HG02938 (cell line): ENCODE data around the gene BANF2.

Source experiments
- ATAC-seq: cut with Tn5 transposase; IDR thresholded peaks from one replicate; pipeline ENCODE4 v1.9.1; 2021; ENCODE audit warnings: mild to moderate bottlenecking, moderate library complexity; ENCODE audit not compliant: unreplicated experiment

The BANF2 gene

DNA sequence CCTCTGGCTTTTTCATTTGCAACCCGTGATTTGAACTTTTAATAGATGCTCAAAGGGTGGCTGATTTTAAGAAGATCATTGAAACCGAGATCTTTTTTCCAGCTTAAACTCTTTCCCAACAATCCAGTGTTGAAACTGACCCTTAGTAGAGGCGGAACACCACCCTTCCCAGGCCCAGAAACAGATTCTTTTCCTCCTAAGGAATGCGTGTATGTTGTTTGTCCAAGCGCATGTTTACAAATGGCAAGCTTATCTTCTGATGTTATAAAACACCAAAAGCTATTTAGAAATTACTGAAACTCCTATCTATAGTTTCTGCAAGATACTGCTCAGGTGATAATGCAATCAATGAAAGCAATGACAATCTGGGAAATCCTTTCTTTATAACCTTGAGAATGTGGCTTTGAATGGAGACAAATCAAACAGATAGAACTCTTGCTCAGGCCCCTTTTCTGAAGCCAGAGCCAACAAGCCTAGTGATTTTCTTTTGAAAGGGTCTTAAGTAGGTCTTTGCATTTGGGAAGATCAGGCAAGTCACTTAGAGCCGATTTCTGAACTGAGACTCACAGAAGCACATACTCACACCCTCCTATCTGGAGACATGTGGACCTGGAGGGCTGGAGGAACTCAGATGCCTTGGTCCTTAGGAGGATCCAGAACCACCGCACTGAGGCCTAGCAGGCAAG is 9.1 kb downstream of the BANF2 start:
- no peak for ATAC-seq

DNA sequence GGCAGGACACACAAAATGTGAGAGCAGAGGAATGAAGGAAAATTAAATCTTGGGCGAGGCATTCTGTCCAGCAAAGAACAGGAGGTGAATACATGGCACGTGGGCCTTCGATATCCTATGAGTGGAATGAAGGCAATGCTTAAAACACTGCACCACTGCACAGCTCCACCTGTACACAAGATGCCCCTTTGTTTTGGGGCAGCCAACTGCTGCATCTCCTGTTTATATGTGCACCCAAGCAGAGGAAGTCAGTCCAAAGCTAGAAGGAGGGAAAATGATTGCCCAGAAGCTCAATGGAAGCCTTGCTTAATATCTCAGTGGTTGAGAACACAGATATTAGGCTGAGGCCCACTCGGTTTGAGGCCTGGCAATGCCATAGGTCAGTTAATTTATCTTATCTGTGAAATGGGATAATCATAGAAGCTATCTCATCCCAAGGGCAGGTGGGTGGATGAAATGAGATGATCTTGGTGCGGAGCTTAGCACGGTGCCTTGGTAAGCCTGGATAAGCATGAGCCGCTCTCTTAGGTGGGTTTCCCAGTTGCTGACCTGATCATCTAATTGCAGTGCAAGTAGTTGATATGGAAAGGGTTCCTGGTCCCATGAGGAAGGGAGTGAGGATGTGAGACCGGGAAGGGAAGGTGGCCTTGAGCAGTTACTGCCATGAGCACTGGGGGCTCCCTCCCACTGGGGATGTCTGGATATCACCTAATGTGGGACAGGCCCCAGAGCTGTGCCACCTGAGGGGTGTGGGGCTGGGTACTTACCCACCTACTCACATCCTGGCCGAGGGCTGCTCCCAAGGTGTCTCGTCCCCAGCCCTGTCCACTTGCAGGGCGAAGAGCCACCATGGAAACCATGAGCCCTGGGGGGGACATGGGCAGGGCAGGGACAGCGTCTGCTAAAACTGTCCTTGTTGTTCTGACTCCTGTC is 9.9 kb downstream of the BANF2 start:
- no peak for ATAC-seq

DNA sequence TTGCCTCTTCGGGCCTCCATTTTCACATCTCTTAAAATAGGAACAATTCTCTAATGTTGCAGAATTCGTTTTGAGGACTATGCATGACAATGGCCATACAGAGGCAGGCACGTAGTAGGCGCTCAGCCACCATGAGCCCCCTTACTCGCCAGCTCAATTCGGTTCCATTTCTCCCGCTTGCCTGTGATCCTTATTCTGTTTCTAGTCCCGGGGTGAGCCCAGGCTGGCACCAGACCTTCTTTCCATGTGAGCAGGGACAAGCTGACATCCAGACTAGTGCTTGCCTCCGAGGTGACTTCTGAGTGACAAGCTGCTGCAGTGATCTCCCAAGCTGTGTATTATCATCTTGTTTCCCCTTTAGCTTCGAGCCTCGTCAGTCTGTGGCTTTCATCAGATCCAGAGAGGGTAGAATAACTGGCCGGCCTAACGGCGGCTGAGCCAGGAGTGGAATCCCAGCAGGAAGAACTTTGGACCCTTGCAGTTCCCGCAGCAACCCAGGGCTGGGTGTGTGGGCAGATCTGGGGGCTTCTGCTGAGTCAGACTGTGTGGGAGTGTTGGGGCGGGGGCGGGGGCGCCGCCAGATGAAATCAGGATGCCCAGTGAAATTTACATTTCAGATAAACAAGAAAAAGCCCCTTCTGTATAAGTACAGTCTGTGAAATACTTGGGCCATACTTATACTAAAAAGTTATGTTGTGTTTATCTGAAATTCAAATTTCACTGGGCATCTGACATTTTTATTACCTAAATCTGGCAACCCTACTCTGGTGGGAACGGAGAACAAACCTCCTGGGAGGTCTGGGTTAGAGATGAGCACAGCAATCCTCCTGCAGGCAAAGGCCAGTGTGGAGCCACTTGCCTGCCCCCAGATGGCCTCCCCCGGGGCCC is 10.9 kb downstream of the BANF2 start:
- ATAC-seq: no peak

DNA sequence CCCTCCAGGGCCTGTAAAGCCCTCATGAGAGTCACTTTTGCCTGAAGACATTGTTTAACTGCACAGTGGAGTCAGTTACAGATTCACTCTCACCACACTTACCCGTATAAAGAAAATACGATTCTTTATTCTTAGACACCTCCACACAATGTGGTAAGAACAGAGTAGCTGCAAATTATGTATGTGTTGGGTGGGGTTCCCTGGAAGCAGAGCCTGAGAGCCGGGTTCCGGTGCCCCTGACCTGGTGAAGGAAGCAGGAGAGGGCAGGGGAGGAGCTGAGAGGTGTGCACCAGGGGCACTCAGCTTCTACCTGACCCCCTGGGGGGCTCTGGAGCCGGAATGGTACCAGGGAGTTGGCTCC is 11.5 kb downstream of the BANF2 start:
- ATAC-seq: no peak

DNA sequence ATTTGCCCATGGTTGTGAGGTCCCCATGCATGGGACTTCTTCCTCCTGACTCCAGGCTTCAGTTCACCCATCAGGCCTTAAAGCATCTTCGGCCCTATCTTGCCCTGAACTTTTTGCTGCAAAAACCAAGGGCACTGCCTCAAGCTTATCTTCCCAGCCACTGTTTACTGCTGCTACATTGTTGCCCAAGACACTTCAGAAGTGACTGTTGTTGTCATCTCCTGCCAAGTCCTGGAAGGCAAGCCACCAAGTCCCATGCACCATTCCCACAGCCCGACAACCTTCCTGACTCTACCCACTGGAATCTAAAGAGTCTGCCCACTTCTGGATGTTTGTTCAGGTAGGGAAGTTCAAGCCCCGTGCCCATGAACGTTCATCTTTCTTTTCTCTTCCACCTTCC is 12.4 kb downstream of the BANF2 start:
- ATAC-seq: no peak

DNA sequence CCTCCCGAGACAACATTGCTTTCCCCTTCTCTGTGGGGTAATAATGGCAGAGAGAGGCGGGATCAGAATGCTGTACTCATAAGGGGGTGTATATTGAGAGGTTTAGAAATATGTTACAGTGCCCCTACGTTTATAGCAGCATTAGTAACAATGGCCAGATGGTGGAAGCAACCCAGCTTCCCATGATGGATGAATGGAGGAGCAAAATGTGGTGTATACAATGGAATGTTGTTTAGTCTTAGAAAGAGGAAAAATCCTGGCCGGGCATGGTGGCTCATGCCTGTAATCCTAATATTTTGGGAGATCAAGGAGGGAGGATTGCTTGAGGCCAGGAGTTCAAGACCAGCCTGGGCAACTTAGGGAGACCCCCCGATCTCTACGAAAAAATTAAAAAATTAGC is 12.9 kb downstream of the BANF2 start:
- no peak for ATAC-seq

DNA sequence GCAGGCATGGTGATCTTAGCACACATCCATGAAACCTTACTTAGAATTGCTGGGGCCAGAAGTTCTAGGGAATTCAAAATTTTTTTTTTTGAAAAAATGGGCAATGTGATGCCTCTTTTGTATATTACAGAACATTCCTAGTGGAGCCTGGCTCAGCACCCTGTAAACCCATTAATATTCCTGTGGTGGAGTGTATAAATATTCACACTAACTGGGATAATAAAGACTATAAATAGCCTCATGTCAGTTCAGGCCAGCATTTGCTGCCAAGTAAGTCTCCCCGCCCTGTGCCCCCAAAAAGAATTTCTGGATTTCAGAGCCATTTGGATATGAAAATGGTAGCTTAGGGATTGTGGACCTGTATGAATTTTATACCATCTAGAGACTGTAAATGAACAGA is 14.8 kb downstream of the BANF2 start:
- ATAC-seq: no peak

DNA sequence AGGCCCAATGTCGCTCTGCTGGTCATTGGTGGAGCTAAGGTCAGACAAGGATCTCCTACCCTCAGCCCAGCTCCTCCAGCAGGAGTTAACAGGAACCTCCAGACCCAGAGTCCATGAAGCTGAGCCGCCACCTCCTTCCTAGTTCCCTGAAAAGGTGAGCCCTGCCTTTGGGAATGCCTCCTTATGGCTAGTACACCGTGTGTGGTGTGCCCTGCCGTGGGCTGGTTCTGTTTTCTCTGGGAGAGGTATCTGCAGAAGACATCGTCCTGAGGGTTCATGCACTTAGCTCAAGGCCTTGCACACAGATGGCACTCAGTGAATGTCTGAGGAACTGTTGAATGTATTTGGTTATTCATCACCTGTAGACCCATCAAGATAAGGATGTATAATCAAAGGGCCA is 15.3 kb downstream of the BANF2 start:
- ATAC-seq: no peak

DNA sequence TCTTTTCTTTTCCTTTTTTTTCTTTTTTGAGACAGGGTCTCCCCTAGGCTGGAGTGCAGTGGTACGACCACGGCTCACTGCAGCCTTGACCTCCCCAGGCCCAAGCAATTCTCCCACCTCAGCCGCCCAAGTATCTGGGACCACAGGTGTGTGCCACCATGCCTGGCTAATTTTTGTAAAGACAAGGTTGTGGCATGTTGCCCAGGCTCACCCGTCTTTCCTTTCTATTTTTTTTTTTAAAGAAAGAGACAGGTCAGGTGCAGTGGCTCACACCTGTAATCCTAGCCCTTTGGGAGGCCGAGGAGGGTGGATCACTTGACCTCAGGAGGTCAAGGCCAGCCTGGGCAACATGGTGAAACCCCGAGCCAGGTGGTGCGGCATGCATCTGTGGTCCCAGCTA is 16.6 kb downstream of the BANF2 start:
- ATAC-seq: no peak

DNA sequence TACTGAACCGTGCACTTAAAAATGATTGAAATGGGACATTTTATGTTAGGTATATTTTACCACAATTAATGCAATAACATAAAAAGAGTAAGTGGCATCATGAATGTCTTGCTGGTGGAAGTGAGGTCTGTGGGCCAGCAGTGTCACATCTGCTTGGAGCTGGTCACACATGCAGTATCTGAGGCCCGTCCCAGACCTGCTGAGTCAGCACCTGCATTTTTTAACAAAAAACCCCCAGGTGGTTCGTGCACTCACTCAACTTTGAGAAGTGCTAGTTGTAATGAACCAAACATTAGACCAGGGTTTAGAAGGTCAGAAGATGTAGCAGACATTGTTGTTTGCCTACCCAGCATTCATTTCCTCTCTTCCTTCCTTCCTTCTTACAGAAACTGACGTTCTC is 21.0 kb downstream of the BANF2 start:
- ATAC-seq: no peak

DNA sequence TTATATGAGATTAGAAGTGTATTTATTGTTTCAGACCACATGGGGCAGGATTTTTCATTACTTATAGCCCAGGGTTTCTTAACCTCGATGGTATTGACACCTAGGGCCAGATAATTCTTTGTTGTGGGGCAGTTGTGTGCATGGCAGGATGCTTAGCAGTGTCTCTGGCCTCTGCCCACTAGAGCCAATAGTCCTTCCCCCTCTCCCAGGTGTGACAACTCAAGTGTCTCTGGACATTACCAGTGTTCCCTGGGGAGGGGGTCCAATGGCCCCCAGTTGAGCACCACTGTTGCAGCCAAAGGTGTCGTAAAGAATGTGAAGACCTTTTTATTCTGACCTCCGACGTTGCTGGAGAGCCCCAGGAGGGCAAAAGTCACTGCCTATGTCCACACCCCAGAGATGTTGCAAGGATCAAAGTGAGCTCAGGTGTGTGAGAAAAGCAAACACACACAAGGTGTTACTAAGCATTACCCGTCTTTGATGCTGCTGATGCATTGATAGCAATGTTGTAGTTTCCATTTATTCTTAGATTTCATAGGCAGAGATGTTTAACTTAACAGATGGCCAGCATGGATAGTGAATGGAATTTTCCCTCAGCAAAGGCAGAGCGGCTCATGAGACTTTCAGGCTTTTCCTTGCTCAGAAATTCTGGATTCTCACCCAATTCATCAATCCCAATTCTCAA is 22.2 kb downstream of the BANF2 start:
- ATAC-seq: no peak

DNA sequence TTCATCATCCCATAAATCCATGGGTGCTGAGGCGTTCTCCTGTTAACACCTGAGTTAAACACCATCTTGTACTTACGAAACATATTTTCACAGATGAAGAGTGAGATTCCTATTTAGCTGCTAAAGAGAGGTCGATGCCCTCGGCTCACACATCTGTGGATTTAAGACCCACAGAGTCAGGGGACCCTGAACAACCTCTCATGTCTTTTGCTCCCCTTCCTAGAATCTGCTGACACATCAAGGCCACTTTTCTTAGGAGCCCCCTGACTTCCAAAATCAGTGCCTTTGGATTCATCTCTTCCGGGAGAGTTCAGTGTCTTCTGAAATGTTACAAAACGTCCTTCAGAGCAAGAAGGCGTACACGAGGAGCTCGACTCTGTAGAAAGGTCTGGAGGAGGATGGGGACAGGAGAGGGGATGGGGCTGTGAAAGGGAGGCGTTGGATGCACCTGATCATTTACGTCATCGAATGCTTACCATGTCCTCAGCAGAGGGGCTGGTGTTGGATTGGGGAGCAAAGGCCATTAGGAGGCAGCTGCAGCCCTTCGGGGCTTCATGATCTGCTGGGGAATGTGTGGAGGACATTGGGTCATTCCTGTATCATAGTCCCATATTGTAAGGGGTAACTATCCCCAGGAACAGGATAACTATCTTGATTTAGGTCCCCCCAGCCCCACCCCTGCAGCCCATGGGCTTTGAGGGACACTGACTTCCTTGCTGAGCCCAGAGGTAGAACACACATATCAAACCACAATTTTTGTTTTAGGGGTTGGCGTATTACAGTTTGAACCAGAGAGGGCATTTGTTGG is 22.9 kb downstream of the BANF2 start:
- ATAC-seq: no peak

DNA sequence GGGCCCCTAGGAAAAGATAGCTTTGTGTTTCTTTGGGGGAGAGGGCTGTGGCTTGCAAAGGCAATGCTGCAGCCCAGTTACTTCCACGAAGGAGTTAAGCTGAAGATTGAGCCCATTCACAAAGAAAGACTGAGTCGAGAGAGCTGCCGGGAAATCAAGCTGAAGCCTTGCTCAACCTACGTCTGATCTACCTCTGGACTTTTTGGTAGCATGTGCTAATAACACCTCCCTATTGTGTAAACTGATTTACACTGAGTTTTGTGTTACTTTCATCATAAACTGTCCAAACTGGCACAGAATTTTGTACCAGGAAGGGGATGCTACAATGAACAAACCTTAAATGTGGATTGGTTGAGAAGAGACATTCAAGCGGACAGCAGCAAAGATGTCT is 23.5 kb downstream of the BANF2 start:
- no peak for ATAC-seq

DNA sequence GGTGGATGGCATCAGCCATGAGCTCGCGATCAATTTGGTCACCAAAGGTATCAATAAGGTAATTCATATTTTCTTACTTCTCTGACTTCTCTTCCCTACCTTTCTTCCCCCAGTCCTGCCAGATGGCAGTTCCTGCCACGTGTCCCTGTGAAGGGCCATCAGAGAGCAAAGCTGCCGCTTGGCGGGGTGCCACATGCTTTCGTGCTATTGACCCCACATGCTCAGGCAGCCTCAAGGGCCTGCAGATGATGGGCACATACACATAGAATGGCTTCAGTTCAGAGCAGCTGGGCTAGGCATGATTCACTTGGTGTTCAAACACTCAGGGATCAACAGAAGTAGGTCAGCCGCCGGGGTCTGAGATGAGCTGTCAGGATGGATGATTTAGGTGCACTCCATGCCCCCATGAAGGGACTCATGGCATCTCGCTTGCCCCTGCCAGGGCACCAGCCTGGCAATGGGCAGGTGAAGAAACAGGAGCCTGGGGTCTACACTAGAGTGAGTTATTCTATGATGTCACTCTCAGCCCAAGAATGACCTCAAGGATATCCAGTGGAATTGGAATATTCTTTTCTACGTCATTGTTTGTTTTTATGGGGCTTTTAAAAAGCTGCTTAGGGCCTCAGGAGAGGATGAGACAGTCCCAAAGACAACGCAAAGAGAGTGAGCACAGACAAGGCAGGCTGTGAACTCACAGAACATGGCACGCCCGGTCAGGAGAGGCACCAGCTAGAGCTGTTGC is 25.5 kb downstream of the BANF2 start:
- no peak for ATAC-seq

DNA sequence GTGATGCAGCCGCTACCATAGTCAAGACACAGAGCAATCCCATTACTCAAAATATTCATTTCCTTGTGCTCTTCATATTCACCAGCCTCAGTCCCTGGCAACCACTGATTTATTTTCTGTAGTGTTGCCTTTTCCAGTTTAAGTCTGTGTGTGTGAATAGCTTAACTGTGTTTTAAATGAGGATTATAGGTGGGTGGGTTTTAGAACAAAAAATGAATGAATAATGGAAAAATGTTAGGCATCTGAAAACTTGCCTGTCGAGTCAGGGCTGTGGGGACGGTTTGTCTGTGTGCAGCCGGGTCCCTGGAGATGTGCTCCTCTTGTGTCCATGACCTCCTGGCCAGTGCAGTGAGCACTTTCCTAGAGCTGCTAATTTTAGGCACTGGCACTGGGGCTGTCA is 27.1 kb downstream of the BANF2 start:
- no peak for ATAC-seq

DNA sequence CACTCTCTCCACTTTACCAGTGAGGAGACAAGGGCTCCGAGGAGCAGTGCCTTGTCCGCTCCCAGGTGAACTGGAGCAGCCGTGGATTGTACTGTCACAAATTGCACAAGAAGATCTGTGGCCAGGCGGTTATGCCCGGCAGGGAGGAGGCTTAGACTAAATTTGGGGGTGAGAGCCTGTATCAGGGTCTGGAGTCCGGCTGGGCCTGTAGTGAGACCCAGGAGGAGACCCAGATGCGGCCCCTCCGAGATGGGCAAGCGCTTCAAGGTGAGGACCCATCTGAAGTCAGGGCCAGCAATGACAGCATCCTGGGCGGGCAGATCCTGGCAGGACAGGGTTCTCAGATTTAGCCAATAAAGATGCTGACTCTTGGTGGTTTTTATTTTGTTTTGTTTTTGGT is 27.6 kb downstream of the BANF2 start:
- ATAC-seq: no peak

DNA sequence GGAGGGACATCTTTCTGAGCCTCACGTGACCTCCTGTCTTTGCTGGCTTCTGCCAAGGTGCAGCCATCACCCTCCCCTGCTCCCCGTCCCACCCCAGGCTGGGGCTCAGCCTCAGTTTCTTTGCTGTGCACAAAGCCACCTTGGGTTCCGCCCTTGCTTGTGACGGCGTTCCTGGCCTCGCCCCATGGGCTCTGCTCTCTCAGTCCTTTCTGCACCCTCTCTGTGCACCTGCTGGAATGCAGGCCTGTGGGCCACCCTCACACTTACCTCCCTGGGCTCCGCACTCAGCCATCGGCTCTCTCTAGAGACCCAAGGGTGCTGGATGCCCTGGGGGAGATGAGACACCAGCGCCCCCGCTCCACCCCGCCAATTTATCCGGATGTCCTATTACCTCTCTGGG is 28.3 kb downstream of the BANF2 start:
- ATAC-seq: no peak

DNA sequence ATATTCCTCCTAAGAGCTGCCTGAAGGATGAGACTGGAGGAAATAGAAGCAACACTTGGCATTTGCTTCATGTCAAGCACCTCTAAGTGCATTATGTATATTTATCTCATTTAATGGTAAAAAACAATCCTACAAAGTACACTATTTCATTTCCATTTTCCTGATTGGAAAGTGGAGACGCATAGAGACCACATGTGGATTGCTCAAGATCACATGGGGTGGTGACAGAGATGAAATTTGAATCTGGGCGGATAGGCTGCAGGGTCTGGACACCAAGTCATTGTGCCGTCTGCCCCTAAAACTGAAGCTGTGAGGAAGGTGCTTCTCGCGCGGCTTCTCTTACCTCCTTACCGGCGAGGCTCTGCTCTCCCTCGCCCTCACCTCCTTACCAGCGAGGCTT is 30.3 kb downstream of the BANF2 start:
- ATAC-seq: no peak

DNA sequence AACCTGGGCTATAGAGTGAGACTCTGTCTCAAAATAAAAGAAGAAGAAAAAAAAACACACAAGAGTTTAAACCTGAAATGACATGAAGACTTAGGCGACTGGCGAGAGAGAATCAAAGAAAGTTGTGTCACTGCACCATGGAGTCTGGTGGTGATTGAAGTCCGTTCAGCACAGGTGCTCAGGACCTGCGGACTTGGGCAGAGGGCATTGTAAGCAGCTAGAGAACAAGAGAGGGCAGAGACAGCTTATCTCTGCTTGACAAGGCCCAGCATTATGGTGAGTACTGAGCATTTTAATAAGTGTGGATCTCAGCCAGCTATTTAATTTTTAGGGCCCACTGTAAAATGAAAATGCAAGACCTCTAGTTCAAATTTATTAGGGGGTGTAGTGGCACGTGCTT is 31.5 kb downstream of the BANF2 start:
- ATAC-seq: no peak
